Umbilical cord (tissue), 2 donors: ENCODE data around the gene SARDH. TPM values are rescaled to one million over a fixed set of nuclear protein-coding genes. Genes with fewer than 3 reads are reported as not detected.

Source experiments
- DNase-seq: peaks from one replicate; pipeline ENCODE4 v3.0.0-alpha.2; 2015; ENCODE audit warnings: low spot score
- total RNA-seq: library from RNA; depleted of rRNA; stranded (reverse); fragments of >200 nt; gene quantifications from one replicate; pipeline ENCODE4 v1.2.3, GENCODE V29; 2014; ENCODE audit warnings: low replicate concordance; ENCODE audit not compliant: insufficient read depth

The SARDH gene
- total RNA-seq, 1 donor from 2014 or later: 7.7 TPM

GRCh38 chr9:133733796-133734533 lies 4.2 kb downstream of the SARDH start:
- DNase-seq: no peak

GRCh38 chr9:133733421-133733795 lies 4.7 kb downstream of the SARDH start:
- DNase-seq: no peak

- no peak for DNase-seq
These were observed 5.3 kb downstream of the SARDH start for GRCh38 chr9:133732639-133733408.

- peak; percentile 41 for DNase-seq
These were observed 6.1 kb downstream of the SARDH start for GRCh38 chr9:133731876-133732638.

GRCh38 chr9:133730994-133731715 lies 7.0 kb downstream of the SARDH start:
- DNase-seq: no peak

- no peak for DNase-seq
These were observed 8.4 kb downstream of the SARDH start for GRCh38 chr9:133729617-133730281.

- DNase-seq: no peak
These were observed 9.1 kb downstream of the SARDH start for GRCh38 chr9:133728856-133729616.

GRCh38 chr9:133727876-133728441 lies 10.2 kb downstream of the SARDH start:
- DNase-seq: no peak

- DNase-seq: no peak
These were observed 10.8 kb downstream of the SARDH start for GRCh38 chr9:133727277-133727875.

- DNase-seq: peak; percentile 60
These were observed 11.5 kb downstream of the SARDH start for GRCh38 chr9:133726401-133727276.

GRCh38 chr9:133725886-133726285 lies 12.3 kb downstream of the SARDH start:
- DNase-seq: no peak

- no peak for DNase-seq
These were observed 19.4 kb downstream of the SARDH start for GRCh38 chr9:133718563-133719315.

GRCh38 chr9:133717113-133718031 lies 20.8 kb downstream of the SARDH start:
- DNase-seq: no peak

GRCh38 chr9:133716564-133717112 lies 21.5 kb downstream of the SARDH start:
- DNase-seq: no peak

- peak; percentile 59 for DNase-seq
These were observed 22.1 kb downstream of the SARDH start for GRCh38 chr9:133715866-133716563.
